CD4-positive, CD25-positive, alpha-beta regulatory T cell (primary cell): ENCODE results near the gene TMTC4. TPM values are rescaled to one million over a fixed set of nuclear protein-coding genes. Genes with fewer than 3 reads are reported as not detected.

Experiments used
- ATAC-seq, 2 donors: fragments of 150-1000 bp; cut with Tn5 transposase; one replicate each; pipeline ENCODE4 v1.10.0; 2021; ENCODE audit warnings: low read depth in 2 of 2, moderate number of reproducible peaks in 2 of 2, moderate library complexity in 1 of 2
- DNase-seq, 3 donors: peaks; one replicate each; pipeline versions ENCODE4 v3.0.0 to v3.0.0-alpha.2; 2012 to 2022; ENCODE audit warnings: mixed read lengths in 1 of 3
- H3K27ac ChIP-seq: one replicate; pipeline ENCODE4 v1.7.0; 2013; ENCODE audit warnings: mild to moderate bottlenecking, low read length; ENCODE audit not compliant: insufficient read depth, poor library complexity, severe bottlenecking
- H3K27me3 ChIP-seq: one replicate; pipeline ENCODE4 v1.7.0; 2013; ENCODE audit warnings: low read length; ENCODE audit not compliant: control insufficient read depth, insufficient read depth
- H3K36me3 ChIP-seq: one replicate; pipeline ENCODE4 v1.7.0; 2013; ENCODE audit warnings: mild to moderate bottlenecking, low read length, moderate library complexity; ENCODE audit not compliant: control insufficient read depth, insufficient read depth
- H3K4me1 ChIP-seq: 2 replicates; pipeline ENCODE4 v1.7.0; 2013; ENCODE audit warnings: mild to moderate bottlenecking, low read length; ENCODE audit not compliant: insufficient read depth, control insufficient read depth, poor library complexity, severe bottlenecking
- H3K4me3 ChIP-seq: one replicate; pipeline ENCODE4 v1.7.0; 2013; ENCODE audit warnings: low read depth, mild to moderate bottlenecking, low read length, moderate library complexity
- H3K9me3 ChIP-seq, 2 experiments: 1 replicate in 1 of 2; 2 replicates in 1 of 2; pipeline ENCODE4 v1.7.0; 2013; ENCODE audit warnings: low read length in 2 of 2, mild to moderate bottlenecking in 1 of 2, moderate library complexity in 1 of 2; ENCODE audit not compliant: control insufficient read depth in 2 of 2
- H3K27ac Mint-ChIP-seq, 3 donors: one replicate each; pipeline ENCODE4 v1.8.0; 2020 to 2022; ENCODE audit warnings: mild to moderate bottlenecking in 3 of 3, mixed read lengths in 3 of 3, moderate library complexity in 2 of 3
- H3K27me3 Mint-ChIP-seq: one replicate; pipeline ENCODE4 v1.8.0; 2022; ENCODE audit warnings: mild to moderate bottlenecking, mixed read lengths
- H3K36me3 Mint-ChIP-seq: one replicate; pipeline ENCODE4 v1.8.0; 2020; ENCODE audit warnings: mixed read lengths
- H3K4me1 Mint-ChIP-seq, 4 donors: one replicate each; pipeline ENCODE4 v1.8.0; 2020 to 2022; ENCODE audit warnings: mixed read lengths in 4 of 4, mild to moderate bottlenecking in 1 of 4
- H3K4me3 Mint-ChIP-seq, 4 donors: one replicate each; pipeline ENCODE4 v1.8.0; 2020 to 2022; ENCODE audit warnings: mild to moderate bottlenecking in 4 of 4, mixed read lengths in 4 of 4, moderate library complexity in 3 of 4
- H3K9me3 Mint-ChIP-seq, 7 donors: one replicate each; pipeline ENCODE4 v1.8.0; 2020 to 2022; ENCODE audit warnings: mixed read lengths in 7 of 7, mild to moderate bottlenecking in 3 of 7, moderate library complexity in 2 of 7
- polyA plus RNA-seq, 4 donors: library from polyadenylated mRNA; unstranded; fragments of 300-500 nt; fragmentation: Illumina TruSeq; gene quantifications; one replicate each; pipeline ENCODE4 v1.2.3, GENCODE V29; 2021
- total RNA-seq: library from RNA; stranded (reverse); gene quantifications from one replicate; pipeline ENCODE4 v1.2.3, GENCODE V29; 2022

Gene TMTC4, protein sequence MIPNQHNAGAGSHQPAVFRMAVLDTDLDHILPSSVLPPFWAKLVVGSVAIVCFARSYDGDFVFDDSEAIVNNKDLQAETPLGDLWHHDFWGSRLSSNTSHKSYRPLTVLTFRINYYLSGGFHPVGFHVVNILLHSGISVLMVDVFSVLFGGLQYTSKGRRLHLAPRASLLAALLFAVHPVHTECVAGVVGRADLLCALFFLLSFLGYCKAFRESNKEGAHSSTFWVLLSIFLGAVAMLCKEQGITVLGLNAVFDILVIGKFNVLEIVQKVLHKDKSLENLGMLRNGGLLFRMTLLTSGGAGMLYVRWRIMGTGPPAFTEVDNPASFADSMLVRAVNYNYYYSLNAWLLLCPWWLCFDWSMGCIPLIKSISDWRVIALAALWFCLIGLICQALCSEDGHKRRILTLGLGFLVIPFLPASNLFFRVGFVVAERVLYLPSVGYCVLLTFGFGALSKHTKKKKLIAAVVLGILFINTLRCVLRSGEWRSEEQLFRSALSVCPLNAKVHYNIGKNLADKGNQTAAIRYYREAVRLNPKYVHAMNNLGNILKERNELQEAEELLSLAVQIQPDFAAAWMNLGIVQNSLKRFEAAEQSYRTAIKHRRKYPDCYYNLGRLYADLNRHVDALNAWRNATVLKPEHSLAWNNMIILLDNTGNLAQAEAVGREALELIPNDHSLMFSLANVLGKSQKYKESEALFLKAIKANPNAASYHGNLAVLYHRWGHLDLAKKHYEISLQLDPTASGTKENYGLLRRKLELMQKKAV
- total RNA-seq, result 10.5 TPM
- 1 to 10 TPM; 2.5 to 5.5 (median 4.8) TPM for polyA plus RNA-seq

GRCh38 chr13:100674572-100674871 lies at the start of gene TMTC4:
Gene TMTC4, minus strand, starts transcription at chr13:100674795. Its CDS starts 4,433 bp downstream, at chr13:100670362.
- Mint-ChIP-seq H3K4me3 (peak within 1 kb of the TSS; percentile 93 to 98 (median 97)), H3K4me1 (peaks cover 20 to 34% (median 27%) of the 10 kb centered on the region in 4 donors), H3K9me3 (no peaks in the 10 kb centered on the region), H3K27ac (peak within 1 kb of the TSS; percentile 88 to 93 (median 92)), H3K36me3 (peaks cover 3% of the 10 kb centered on the region), H3K27me3 (peaks cover 9% of the 10 kb centered on the region)
- Histone ChIP-seq H3K27me3 (no peaks in the 10 kb centered on the region), H3K4me1 (peaks cover 20% of the 10 kb centered on the region), H3K4me3 (peak within 1 kb of the TSS; percentile 86), H3K36me3 (peaks cover 2% of the 10 kb centered on the region), H3K9me3 (no peaks in the 10 kb centered on the region), H3K27ac (peak within 1 kb of the TSS; percentile 82)
- DNase-seq (no peak), ATAC-seq (no peak)

DNA sequence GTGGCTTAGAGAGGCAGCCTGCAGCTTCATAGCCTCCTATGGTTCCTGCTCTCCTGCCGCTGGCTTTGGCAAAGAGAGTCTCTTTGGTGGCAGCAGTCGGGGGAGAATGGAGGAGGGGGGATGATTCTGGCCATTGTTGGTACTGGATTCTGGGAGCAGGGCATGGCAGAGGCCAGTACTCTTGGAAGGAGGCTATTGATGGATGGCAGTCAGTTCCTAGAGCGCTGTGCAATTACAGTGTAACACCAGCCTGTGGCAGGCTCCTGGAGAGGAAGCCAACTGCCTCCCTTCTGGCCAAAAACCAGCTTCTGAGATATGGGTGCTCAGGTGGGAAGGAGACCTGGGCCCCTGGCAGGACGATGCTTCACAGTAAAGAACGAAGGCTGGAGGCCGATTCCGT lies 47.9 kb upstream of the TMTC4 start:
- Mint-ChIP-seq H3K27me3 (peaks cover 13% of the 10 kb centered on the region), H3K4me1 (peaks cover 0 to 4% (median 0%) of the 10 kb centered on the region in 4 donors), H3K9me3 (peaks cover 1 to 6% (median 4%) of the 10 kb centered on the region in 7 donors), H3K27ac (no peak overlapping the region), H3K36me3 (no peaks in the 10 kb centered on the region), H3K4me3 (no peak overlapping the region)
- ATAC-seq (no peak), DNase-seq (no peak)
- Histone ChIP-seq H3K4me1 (no peaks in the 10 kb centered on the region), H3K27me3 (peaks cover 2% of the 10 kb centered on the region), H3K27ac (no peak overlapping the region), H3K36me3 (no peaks in the 10 kb centered on the region), H3K4me3 (no peak overlapping the region), H3K9me3 (peaks cover 5 to 11% of the 10 kb centered on the region in 2 experiments)

GRCh38 chr13:100721885-100722512 lies 47.4 kb upstream of the TMTC4 start:
- Mint-ChIP-seq H3K9me3 (peaks cover 1 to 6% (median 4%) of the 10 kb centered on the region in 7 donors), H3K27ac (no peak overlapping the region), H3K4me3 (no peak overlapping the region), H3K4me1 (peaks cover 0 to 4% (median 0%) of the 10 kb centered on the region in 4 donors), H3K27me3 (peaks cover 10% of the 10 kb centered on the region), H3K36me3 (no peaks in the 10 kb centered on the region)
- DNase-seq (peak; percentile 4 to 57 (median 28)), ATAC-seq (peak; percentile 40 to 58)
- Histone ChIP-seq H3K27me3 (peaks cover 2% of the 10 kb centered on the region), H3K36me3 (no peaks in the 10 kb centered on the region), H3K9me3 (peaks cover 5 to 11% of the 10 kb centered on the region in 2 experiments), H3K4me3 (no peak overlapping the region), H3K4me1 (no peaks in the 10 kb centered on the region), H3K27ac (no peak overlapping the region)

GRCh38 chr13:100715604-100716003 lies 41.0 kb upstream of the TMTC4 start:
- no peak for ATAC-seq
- Mint-ChIP-seq H3K4me3 (no peak overlapping the region), H3K36me3 (no peaks in the 10 kb centered on the region), H3K9me3 (peaks cover 2 to 6% (median 4%) of the 10 kb centered on the region in 7 donors), H3K27ac (no peak overlapping the region), H3K27me3 (no peaks in the 10 kb centered on the region), H3K4me1 (no peaks in the 10 kb centered on the region)
- Histone ChIP-seq H3K4me3 (no peak overlapping the region), H3K27ac (no peak overlapping the region), H3K9me3 (peaks cover 5 to 10% of the 10 kb centered on the region in 2 experiments), H3K27me3 (no peaks in the 10 kb centered on the region), H3K4me1 (no peaks in the 10 kb centered on the region), H3K36me3 (no peaks in the 10 kb centered on the region)
- DNase-seq, result no peak

GRCh38 chr13:100714478-100714877 lies 39.9 kb upstream of the TMTC4 start:
- no peak for DNase-seq
- Mint-ChIP-seq H3K4me1 (no peaks in the 10 kb centered on the region), H3K36me3 (no peaks in the 10 kb centered on the region), H3K27ac (no peak overlapping the region), H3K27me3 (no peaks in the 10 kb centered on the region), H3K9me3 (peaks cover 0 to 2% (median 0%) of the 10 kb centered on the region in 7 donors), H3K4me3 (no peak overlapping the region)
- H3K27ac ChIP-seq, result no peak overlapping the region
- H3K27me3 ChIP-seq, result no peaks in the 10 kb centered on the region
- H3K4me1 ChIP-seq, result no peaks in the 10 kb centered on the region
- no peak overlapping the region for H3K4me3 ChIP-seq
- ATAC-seq, result no peak
- no peaks in the 10 kb centered on the region for H3K36me3 ChIP-seq
- H3K9me3 ChIP-seq, result no peaks in the 10 kb centered on the region

DNA sequence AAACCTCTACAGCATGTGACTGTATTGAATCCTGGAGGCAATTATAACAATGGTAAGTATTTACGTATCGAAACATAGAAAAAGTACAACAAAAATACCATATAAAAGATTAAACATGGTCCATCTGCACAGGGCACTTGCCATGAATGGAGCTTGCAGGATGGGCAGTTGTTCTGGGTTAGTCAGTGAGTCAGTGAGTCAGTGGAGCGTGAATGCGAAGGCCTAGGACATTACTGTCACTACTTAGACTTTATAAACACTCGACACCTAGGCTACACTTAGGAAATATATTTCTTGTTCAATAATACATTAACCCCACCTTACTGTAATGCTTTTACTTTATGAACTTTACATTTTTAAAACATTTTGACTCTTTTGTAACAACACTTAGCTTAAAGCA lies 35.6 kb upstream of the TMTC4 start:
- H3K4me1 Mint-ChIP-seq, result no peaks in the 10 kb centered on the region
- no peak overlapping the region for H3K27ac Mint-ChIP-seq
- H3K4me3 ChIP-seq, result no peak overlapping the region
- DNase-seq (no peak), ATAC-seq (no peak)
- H3K9me3 Mint-ChIP-seq, result peaks cover 0 to 1% (median 0%) of the 10 kb centered on the region in 7 donors
- no peaks in the 10 kb centered on the region for H3K4me1 ChIP-seq
- peaks cover 5% of the 10 kb centered on the region for H3K27me3 Mint-ChIP-seq
- no peak overlapping the region for H3K27ac ChIP-seq
- H3K27me3 ChIP-seq, result no peaks in the 10 kb centered on the region
- no peaks in the 10 kb centered on the region for H3K36me3 Mint-ChIP-seq
- no peaks in the 10 kb centered on the region for H3K36me3 ChIP-seq
- no peak overlapping the region for H3K4me3 Mint-ChIP-seq
- H3K9me3 ChIP-seq, result no peaks in the 10 kb centered on the region

GRCh38 chr13:100707818-100708740 lies 33.5 kb upstream of the TMTC4 start:
- H3K27me3 Mint-ChIP-seq, result peaks cover 5% of the 10 kb centered on the region
- H3K4me1 ChIP-seq, result no peaks in the 10 kb centered on the region
- H3K36me3 Mint-ChIP-seq, result no peaks in the 10 kb centered on the region
- no peaks in the 10 kb centered on the region for H3K27me3 ChIP-seq
- no peaks in the 10 kb centered on the region for H3K9me3 Mint-ChIP-seq
- no peak overlapping the region for H3K27ac Mint-ChIP-seq
- no peak overlapping the region for H3K27ac ChIP-seq
- H3K4me3 Mint-ChIP-seq, result no peak overlapping the region
- H3K4me1 Mint-ChIP-seq, result no peaks in the 10 kb centered on the region
- no peaks in the 10 kb centered on the region for H3K36me3 ChIP-seq
- ATAC-seq (no peak), DNase-seq (no peak)
- H3K9me3 ChIP-seq, result no peaks in the 10 kb centered on the region
- no peak overlapping the region for H3K4me3 ChIP-seq
